ENCODE data around the gene IL22RA1.

The IL22RA1 gene

GRCh38 chr1:24165500-24165899, 22.6 kb upstream of the IL22RA1 start:
- DNase-seq: no peak

GRCh38 chr1:24164004-24164403, 21.1 kb upstream of the IL22RA1 start:
- no peak for DNase-seq

- no peak for DNase-seq
These were observed 19.3 kb upstream of the IL22RA1 start for GRCh38 chr1:24162201-24162600.

- no peak for DNase-seq
These were observed 18.3 kb upstream of the IL22RA1 start for GRCh38 chr1:24161270-24161669.

GRCh38 chr1:24159366-24159765, 16.4 kb upstream of the IL22RA1 start:
- DNase-seq: no peak

GRCh38 chr1:24157918-24158481, 15.1 kb upstream of the IL22RA1 start:
- DNase-seq: no peak

- DNase-seq: no peak
These were observed 13.8 kb upstream of the IL22RA1 start for GRCh38 chr1:24156542-24157260.

- DNase-seq: no peak
These were observed 12.3 kb upstream of the IL22RA1 start for GRCh38 chr1:24155011-24155782.

GRCh38 chr1:24154215-24154614, 11.3 kb upstream of the IL22RA1 start:
- DNase-seq: no peak

- DNase-seq: no peak
These were observed 9.9 kb upstream of the IL22RA1 start for GRCh38 chr1:24152631-24153494.

GRCh38 chr1:24151175-24151533, 8.2 kb upstream of the IL22RA1 start:
- DNase-seq: no peak

- peak; percentile 90 for DNase-seq
These were observed 7.6 kb upstream of the IL22RA1 start for GRCh38 chr1:24150234-24151174.

GRCh38 chr1:24149866-24150233, 6.9 kb upstream of the IL22RA1 start:
- peak; percentile 26 for DNase-seq

GRCh38 chr1:24147816-24148215, 4.9 kb upstream of the IL22RA1 start:
- DNase-seq: no peak

GRCh38 chr1:24147194-24147593, 4.3 kb upstream of the IL22RA1 start:
- DNase-seq: no peak

- no peak for DNase-seq
These were observed 1.5 kb downstream of the IL22RA1 start for GRCh38 chr1:24141311-24141997.

- DNase-seq: no peak
These were observed 2.2 kb downstream of the IL22RA1 start for GRCh38 chr1:24140741-24141181.

GRCh38 chr1:24139841-24140425, 3.0 kb downstream of the IL22RA1 start:
- DNase-seq: no peak

GRCh38 chr1:24139222-24139489, 3.8 kb downstream of the IL22RA1 start:
- no peak for DNase-seq

GRCh38 chr1:24138476-24139221, 4.3 kb downstream of the IL22RA1 start:
- DNase-seq: no peak
